HepG2 (cell line): ENCODE results near the gene TMEM80. TPM values are rescaled to one million over a fixed set of nuclear protein-coding genes. Genes with fewer than 3 reads are reported as not detected.

Source experiments
- EP300 ChIP-seq, 3 experiments: sonication (generic) in 1 of 3; formaldehyde crosslinking in 1 of 3; IDR thresholded peaks; 2 replicates each; pipeline versions ENCODE4 v1.5.1 to v1.6.1; 2011 to 2020; ENCODE audit warnings: low read depth in 2 of 3, low read length in 2 of 3, borderline replicate concordance in 1 of 3, improper control_type of control experiment in 1 of 3, mild to moderate bottlenecking in 1 of 3, missing genetic modification reagents in 1 of 3, moderate library complexity in 1 of 3
- ERF ChIP-seq: IDR thresholded peaks from 2 replicates; pipeline ENCODE4 v1.6.1; 2018; ENCODE audit warnings: missing biosample characterization, missing genetic modification reagents
- ESRRA ChIP-seq: sonication (generic); formaldehyde crosslinking; IDR thresholded peaks from 2 replicates; pipeline ENCODE4 v1.5.1; 2020; ENCODE audit warnings: mild to moderate bottlenecking, low read depth, missing genetic modification reagents
- HNRNPLL ChIP-seq: fragments of 200-400 bp; formaldehyde crosslinking; IDR thresholded peaks from 2 replicates; pipeline ENCODE4 v1.6.1; 2017; ENCODE audit warnings: mild to moderate bottlenecking, low read depth, low read length; ENCODE audit not compliant: poor library complexity, severe bottlenecking
- JUND ChIP-seq: sonication (generic); formaldehyde crosslinking; IDR thresholded peaks from 2 replicates; pipeline ENCODE4 v1.8.0; 2022; ENCODE audit warnings: mild to moderate bottlenecking, missing genetic modification reagents
- NCOR1 ChIP-seq: fragments of 200-600 bp; sonication (generic); IDR thresholded peaks from 2 replicates; pipeline ENCODE4 v1.7.0; 2017; ENCODE audit warnings: antibody characterized with exemption, low read length, borderline replicate concordance
- ZNF121 ChIP-seq: sonication (generic); formaldehyde crosslinking; IDR thresholded peaks from 2 replicates; pipeline ENCODE4 v1.5.0; 2020; ENCODE audit warnings: mild to moderate bottlenecking, missing genetic modification reagents
- ZNF891 ChIP-seq: sonication (generic); formaldehyde crosslinking; IDR thresholded peaks from 2 replicates; pipeline ENCODE4 v1.5.0; 2020; ENCODE audit warnings: mild to moderate bottlenecking, missing genetic modification reagents
- polyA plus RNA-seq, 8 experiments: library from polyadenylated mRNA; depleted of rRNA in 3 of 8; stranded (reverse) in 7 of 8; unstranded in 1 of 8; fragments of >200 nt; fragmentation: Illumina TruSeq in 4 of 8; extraction: Trizol in 4 of 8; gene quantifications; 2 replicates each; pipeline versions ENCODE4 v1.2.1 to v1.2.3, GENCODE V29; 2011 to 2016; ENCODE audit warnings: low read depth in 4 of 8, missing spikeins in 1 of 8, mixed read lengths in 1 of 8; ENCODE audit not compliant: insufficient read depth in 1 of 8
- total RNA-seq, 5 experiments: library from RNA; depleted of rRNA; stranded (reverse); fragments of >200 nt; fragmentation: Illumina TruSeq; extraction: Trizol; gene quantifications; 2 replicates each; pipeline ENCODE4 v1.2.3, GENCODE V29; 2016; ENCODE audit warnings: low read depth in 1 of 5
- TF ChIP-seq, protein P1 (sequence below): sonication (generic); formaldehyde crosslinking; conservative IDR thresholded peaks from 2 replicates; pipeline ENCODE4 v1.8.0; 2022; ENCODE audit warnings: low read depth, missing genetic modification reagents
- TF ChIP-seq, protein P2 (sequence below): sonication (generic); formaldehyde crosslinking; IDR thresholded peaks from 2 replicates; pipeline ENCODE4 v1.8.0; 2022; ENCODE audit warnings: missing genetic modification reagents, mild to moderate bottlenecking, inconsistent platforms, borderline replicate concordance
- TF ChIP-seq, protein P3 (sequence below): sonication (generic); formaldehyde crosslinking; IDR thresholded peaks from 2 replicates; pipeline ENCODE4 v1.4.0; 2020; ENCODE audit warnings: missing genetic modification reagents
- TF ChIP-seq, protein P4 (sequence below): sonication (generic); formaldehyde crosslinking; IDR thresholded peaks from 2 replicates; pipeline ENCODE4 v1.4.0; 2020; ENCODE audit warnings: missing genetic modification reagents
- TF ChIP-seq, protein P5 (sequence below): sonication (generic); formaldehyde crosslinking; IDR thresholded peaks from 2 replicates; pipeline ENCODE4 v1.5.0; 2020; ENCODE audit warnings: mild to moderate bottlenecking, missing genetic modification reagents, borderline replicate concordance
- TF ChIP-seq, protein P6 (sequence below): IDR thresholded peaks from 2 replicates; pipeline ENCODE4 v1.6.1; 2012; ENCODE audit warnings: low read depth, low read length, improper control_type of control experiment
- TF ChIP-seq, protein P7 (sequence below): sonication (generic); formaldehyde crosslinking; IDR thresholded peaks from 2 replicates; pipeline ENCODE4 v1.4.0; 2020; ENCODE audit warnings: missing genetic modification reagents

The TMEM80 gene
- total and polyA plus RNA-seq, 2 of the 13 experiments (the other 11 are each of a cell fraction or from before 2014, with no cell fraction given), result 5.6 to 17.1 TPM

DNA sequence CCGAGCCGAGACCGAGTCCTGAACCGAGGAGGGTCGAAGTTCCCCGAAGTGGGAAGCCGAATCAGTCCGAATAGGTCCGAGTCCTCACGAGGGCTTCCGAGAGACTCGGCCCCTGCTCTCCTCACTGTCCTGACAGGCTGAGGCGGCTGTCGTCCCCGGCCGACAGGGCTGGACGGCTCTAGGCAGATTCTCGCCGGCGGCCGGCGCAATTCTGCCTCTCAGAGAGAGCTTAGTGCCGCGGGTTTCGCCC is 403 bp upstream of the TMEM80 start (continued):
- TF ChIP-seq, protein P1, sequence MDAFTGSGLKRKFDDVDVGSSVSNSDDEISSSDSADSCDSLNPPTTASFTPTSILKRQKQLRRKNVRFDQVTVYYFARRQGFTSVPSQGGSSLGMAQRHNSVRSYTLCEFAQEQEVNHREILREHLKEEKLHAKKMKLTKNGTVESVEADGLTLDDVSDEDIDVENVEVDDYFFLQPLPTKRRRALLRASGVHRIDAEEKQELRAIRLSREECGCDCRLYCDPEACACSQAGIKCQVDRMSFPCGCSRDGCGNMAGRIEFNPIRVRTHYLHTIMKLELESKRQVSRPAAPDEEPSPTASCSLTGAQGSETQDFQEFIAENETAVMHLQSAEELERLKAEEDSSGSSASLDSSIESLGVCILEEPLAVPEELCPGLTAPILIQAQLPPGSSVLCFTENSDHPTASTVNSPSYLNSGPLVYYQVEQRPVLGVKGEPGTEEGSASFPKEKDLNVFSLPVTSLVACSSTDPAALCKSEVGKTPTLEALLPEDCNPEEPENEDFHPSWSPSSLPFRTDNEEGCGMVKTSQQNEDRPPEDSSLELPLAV (CRISPR knock-in tag), result no peak
- TF ChIP-seq, protein P2, sequence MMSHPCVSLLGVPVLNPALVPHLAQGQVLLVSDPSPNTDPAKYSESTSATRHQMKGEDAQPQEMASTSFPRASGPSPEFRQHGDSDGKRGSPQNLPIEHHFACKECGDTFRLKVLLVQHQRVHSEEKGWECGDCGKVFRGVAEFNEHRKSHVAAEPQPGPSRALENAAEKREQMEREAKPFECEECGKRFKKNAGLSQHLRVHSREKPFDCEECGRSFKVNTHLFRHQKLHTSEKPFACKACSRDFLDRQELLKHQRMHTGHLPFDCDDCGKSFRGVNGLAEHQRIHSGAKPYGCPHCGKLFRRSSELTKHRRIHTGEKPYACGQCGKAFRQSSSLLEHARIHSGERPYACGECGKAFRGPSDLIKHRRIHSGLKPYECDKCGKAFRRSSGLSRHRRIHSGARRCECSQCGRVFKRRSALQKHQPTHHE, result no peak
- TF ChIP-seq JUND (CRISPR knock-in tag) (no peak), NCOR1 (no peak), EP300 (IDR thresholded peaks at IDR 0.05; ENCODE audit: low read depth in 2 of 2, low read length in 2 of 2) (no peak), EP300 (CRISPR knock-in tag; IDR thresholded peaks at IDR 0.05; ENCODE audit: borderline replicate concordance) (no peak), ZNF891 (CRISPR knock-in tag) (no peak; the same call in 1 of the 2 replicates), ZNF121 (CRISPR knock-in tag) (no peak), ESRRA (CRISPR knock-in tag) (no peak), ERF (CRISPR knock-in tag) (no peak), HNRNPLL (no peak)
- TF ChIP-seq, protein P3, sequence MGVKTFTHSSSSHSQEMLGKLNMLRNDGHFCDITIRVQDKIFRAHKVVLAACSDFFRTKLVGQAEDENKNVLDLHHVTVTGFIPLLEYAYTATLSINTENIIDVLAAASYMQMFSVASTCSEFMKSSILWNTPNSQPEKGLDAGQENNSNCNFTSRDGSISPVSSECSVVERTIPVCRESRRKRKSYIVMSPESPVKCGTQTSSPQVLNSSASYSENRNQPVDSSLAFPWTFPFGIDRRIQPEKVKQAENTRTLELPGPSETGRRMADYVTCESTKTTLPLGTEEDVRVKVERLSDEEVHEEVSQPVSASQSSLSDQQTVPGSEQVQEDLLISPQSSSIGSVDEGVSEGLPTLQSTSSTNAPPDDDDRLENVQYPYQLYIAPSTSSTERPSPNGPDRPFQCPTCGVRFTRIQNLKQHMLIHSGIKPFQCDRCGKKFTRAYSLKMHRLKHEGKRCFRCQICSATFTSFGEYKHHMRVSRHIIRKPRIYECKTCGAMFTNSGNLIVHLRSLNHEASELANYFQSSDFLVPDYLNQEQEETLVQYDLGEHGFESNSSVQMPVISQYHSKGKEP (CRISPR knock-in tag), result no peak
- TF ChIP-seq, protein P4, sequence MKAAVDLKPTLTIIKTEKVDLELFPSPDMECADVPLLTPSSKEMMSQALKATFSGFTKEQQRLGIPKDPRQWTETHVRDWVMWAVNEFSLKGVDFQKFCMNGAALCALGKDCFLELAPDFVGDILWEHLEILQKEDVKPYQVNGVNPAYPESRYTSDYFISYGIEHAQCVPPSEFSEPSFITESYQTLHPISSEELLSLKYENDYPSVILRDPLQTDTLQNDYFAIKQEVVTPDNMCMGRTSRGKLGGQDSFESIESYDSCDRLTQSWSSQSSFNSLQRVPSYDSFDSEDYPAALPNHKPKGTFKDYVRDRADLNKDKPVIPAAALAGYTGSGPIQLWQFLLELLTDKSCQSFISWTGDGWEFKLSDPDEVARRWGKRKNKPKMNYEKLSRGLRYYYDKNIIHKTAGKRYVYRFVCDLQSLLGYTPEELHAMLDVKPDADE (CRISPR knock-in tag), result no peak
- TF ChIP-seq, protein P5, sequence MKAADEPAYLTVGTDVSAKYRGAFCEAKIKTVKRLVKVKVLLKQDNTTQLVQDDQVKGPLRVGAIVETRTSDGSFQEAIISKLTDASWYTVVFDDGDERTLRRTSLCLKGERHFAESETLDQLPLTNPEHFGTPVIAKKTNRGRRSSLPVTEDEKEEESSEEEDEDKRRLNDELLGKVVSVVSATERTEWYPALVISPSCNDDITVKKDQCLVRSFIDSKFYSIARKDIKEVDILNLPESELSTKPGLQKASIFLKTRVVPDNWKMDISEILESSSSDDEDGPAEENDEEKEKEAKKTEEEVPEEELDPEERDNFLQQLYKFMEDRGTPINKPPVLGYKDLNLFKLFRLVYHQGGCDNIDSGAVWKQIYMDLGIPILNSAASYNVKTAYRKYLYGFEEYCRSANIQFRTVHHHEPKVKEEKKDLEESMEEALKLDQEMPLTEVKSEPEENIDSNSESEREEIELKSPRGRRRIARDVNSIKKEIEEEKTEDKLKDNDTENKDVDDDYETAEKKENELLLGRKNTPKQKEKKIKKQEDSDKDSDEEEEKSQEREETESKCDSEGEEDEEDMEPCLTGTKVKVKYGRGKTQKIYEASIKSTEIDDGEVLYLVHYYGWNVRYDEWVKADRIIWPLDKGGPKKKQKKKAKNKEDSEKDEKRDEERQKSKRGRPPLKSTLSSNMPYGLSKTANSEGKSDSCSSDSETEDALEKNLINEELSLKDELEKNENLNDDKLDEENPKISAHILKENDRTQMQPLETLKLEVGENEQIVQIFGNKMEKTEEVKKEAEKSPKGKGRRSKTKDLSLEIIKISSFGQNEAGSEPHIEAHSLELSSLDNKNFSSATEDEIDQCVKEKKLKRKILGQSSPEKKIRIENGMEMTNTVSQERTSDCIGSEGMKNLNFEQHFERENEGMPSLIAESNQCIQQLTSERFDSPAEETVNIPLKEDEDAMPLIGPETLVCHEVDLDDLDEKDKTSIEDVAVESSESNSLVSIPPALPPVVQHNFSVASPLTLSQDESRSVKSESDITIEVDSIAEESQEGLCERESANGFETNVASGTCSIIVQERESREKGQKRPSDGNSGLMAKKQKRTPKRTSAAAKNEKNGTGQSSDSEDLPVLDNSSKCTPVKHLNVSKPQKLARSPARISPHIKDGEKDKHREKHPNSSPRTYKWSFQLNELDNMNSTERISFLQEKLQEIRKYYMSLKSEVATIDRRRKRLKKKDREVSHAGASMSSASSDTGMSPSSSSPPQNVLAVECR (CRISPR knock-in tag), result 0 out of 2 replicates have a peak, but pooled peaks have one; percentile 6
- TF ChIP-seq, protein P6, sequence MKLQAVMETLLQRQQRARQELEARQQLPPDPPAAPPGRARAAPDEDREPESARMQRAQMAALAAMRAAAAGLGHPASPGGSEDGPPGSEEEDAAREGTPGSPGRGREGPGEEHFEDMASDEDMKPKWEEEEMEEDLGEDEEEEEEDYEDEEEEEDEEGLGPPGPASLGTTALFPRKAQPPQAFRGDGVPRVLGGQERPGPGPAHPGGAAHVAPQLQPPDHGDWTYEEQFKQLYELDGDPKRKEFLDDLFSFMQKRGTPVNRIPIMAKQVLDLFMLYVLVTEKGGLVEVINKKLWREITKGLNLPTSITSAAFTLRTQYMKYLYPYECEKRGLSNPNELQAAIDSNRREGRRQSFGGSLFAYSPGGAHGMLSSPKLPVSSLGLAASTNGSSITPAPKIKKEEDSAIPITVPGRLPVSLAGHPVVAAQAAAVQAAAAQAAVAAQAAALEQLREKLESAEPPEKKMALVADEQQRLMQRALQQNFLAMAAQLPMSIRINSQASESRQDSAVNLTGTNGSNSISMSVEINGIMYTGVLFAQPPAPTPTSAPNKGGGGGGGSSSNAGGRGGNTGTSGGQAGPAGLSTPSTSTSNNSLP, result no peak
- TF ChIP-seq, protein P7, sequence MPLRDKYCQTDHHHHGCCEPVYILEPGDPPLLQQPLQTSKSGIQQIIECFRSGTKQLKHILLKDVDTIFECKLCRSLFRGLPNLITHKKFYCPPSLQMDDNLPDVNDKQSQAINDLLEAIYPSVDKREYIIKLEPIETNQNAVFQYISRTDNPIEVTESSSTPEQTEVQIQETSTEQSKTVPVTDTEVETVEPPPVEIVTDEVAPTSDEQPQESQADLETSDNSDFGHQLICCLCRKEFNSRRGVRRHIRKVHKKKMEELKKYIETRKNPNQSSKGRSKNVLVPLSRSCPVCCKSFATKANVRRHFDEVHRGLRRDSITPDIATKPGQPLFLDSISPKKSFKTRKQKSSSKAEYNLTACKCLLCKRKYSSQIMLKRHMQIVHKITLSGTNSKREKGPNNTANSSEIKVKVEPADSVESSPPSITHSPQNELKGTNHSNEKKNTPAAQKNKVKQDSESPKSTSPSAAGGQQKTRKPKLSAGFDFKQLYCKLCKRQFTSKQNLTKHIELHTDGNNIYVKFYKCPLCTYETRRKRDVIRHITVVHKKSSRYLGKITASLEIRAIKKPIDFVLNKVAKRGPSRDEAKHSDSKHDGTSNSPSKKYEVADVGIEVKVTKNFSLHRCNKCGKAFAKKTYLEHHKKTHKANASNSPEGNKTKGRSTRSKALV (CRISPR knock-in tag), result 0 out of 2 replicates have a peak, but pooled peaks have one; percentile 3
